CD4-positive, CD25-positive, alpha-beta regulatory T cell (primary cell): ENCODE results near the gene TMEM182. TPM values are rescaled to one million over a fixed set of nuclear protein-coding genes. Genes with fewer than 3 reads are reported as not detected.

Experiments used
- ATAC-seq, 2 donors: fragments of 150-1000 bp; cut with Tn5 transposase; one replicate each; pipeline ENCODE4 v1.10.0; 2021; ENCODE audit warnings: low read depth in 2 of 2, moderate number of reproducible peaks in 2 of 2, moderate library complexity in 1 of 2
- DNase-seq, 3 donors: peaks; one replicate each; pipeline versions ENCODE4 v3.0.0 to v3.0.0-alpha.2; 2012 to 2022; ENCODE audit warnings: mixed read lengths in 1 of 3
- H3K27ac ChIP-seq: one replicate; pipeline ENCODE4 v1.7.0; 2013; ENCODE audit warnings: mild to moderate bottlenecking, low read length; ENCODE audit not compliant: insufficient read depth, poor library complexity, severe bottlenecking
- H3K27me3 ChIP-seq: one replicate; pipeline ENCODE4 v1.7.0; 2013; ENCODE audit warnings: low read length; ENCODE audit not compliant: control insufficient read depth, insufficient read depth
- H3K36me3 ChIP-seq: one replicate; pipeline ENCODE4 v1.7.0; 2013; ENCODE audit warnings: mild to moderate bottlenecking, low read length, moderate library complexity; ENCODE audit not compliant: control insufficient read depth, insufficient read depth
- H3K4me1 ChIP-seq: 2 replicates; pipeline ENCODE4 v1.7.0; 2013; ENCODE audit warnings: mild to moderate bottlenecking, low read length; ENCODE audit not compliant: insufficient read depth, control insufficient read depth, poor library complexity, severe bottlenecking
- H3K4me3 ChIP-seq: one replicate; pipeline ENCODE4 v1.7.0; 2013; ENCODE audit warnings: low read depth, mild to moderate bottlenecking, low read length, moderate library complexity
- H3K9me3 ChIP-seq, 2 experiments: 1 replicate in 1 of 2; 2 replicates in 1 of 2; pipeline ENCODE4 v1.7.0; 2013; ENCODE audit warnings: low read length in 2 of 2, mild to moderate bottlenecking in 1 of 2, moderate library complexity in 1 of 2; ENCODE audit not compliant: control insufficient read depth in 2 of 2
- H3K27ac Mint-ChIP-seq, 3 donors: one replicate each; pipeline ENCODE4 v1.8.0; 2020 to 2022; ENCODE audit warnings: mild to moderate bottlenecking in 3 of 3, mixed read lengths in 3 of 3, moderate library complexity in 2 of 3
- H3K27me3 Mint-ChIP-seq: one replicate; pipeline ENCODE4 v1.8.0; 2022; ENCODE audit warnings: mild to moderate bottlenecking, mixed read lengths
- H3K36me3 Mint-ChIP-seq: one replicate; pipeline ENCODE4 v1.8.0; 2020; ENCODE audit warnings: mixed read lengths
- H3K4me1 Mint-ChIP-seq, 4 donors: one replicate each; pipeline ENCODE4 v1.8.0; 2020 to 2022; ENCODE audit warnings: mixed read lengths in 4 of 4, mild to moderate bottlenecking in 1 of 4
- H3K4me3 Mint-ChIP-seq, 4 donors: one replicate each; pipeline ENCODE4 v1.8.0; 2020 to 2022; ENCODE audit warnings: mild to moderate bottlenecking in 4 of 4, mixed read lengths in 4 of 4, moderate library complexity in 3 of 4
- H3K9me3 Mint-ChIP-seq, 7 donors: one replicate each; pipeline ENCODE4 v1.8.0; 2020 to 2022; ENCODE audit warnings: mixed read lengths in 7 of 7, mild to moderate bottlenecking in 3 of 7, moderate library complexity in 2 of 7
- polyA plus RNA-seq, 4 donors: library from polyadenylated mRNA; unstranded; fragments of 300-500 nt; fragmentation: Illumina TruSeq; gene quantifications; one replicate each; pipeline ENCODE4 v1.2.3, GENCODE V29; 2021
- total RNA-seq: library from RNA; stranded (reverse); gene quantifications from one replicate; pipeline ENCODE4 v1.2.3, GENCODE V29; 2022

The TMEM182 gene
- total and polyA plus RNA-seq, 5 donors from 2014 or later = 3.3 to 6.5 (median 4.4) TPM

- peaks cover 0 to 2% (median 0%) of the 10 kb centered on the region in 7 donors for H3K9me3 Mint-ChIP-seq
- H3K27ac Mint-ChIP-seq = no peak overlapping the region
- ATAC-seq (peak in 1 of 2 donors; percentile 28), DNase-seq (peak in 2 of 3 donors; percentile 31 to 46)
- H3K27me3 Mint-ChIP-seq = no peaks in the 10 kb centered on the region
- H3K4me3 Mint-ChIP-seq = no peak overlapping the region
- no peaks in the 10 kb centered on the region for H3K9me3 ChIP-seq
- no peaks in the 10 kb centered on the region for H3K36me3 ChIP-seq
- no peak overlapping the region for H3K4me3 ChIP-seq
- H3K27ac ChIP-seq = no peak overlapping the region
- no peaks in the 10 kb centered on the region for H3K27me3 ChIP-seq
- no peaks in the 10 kb centered on the region for H3K4me1 ChIP-seq
- H3K36me3 Mint-ChIP-seq = peaks cover 6% of the 10 kb centered on the region
- peaks cover 0 to 5% (median 0%) of the 10 kb centered on the region in 4 donors for H3K4me1 Mint-ChIP-seq
Measured at GRCh38 chr2:102753563-102754159, 8.2 kb upstream of the TMEM182 start.

- ATAC-seq (no peak), DNase-seq (no peak)
- peaks cover 0 to 5% (median 0%) of the 10 kb centered on the region in 4 donors for H3K4me1 Mint-ChIP-seq
- Histone ChIP-seq H3K4me3 (no peak overlapping the region), H3K36me3 (no peaks in the 10 kb centered on the region), H3K27me3 (no peaks in the 10 kb centered on the region), H3K27ac (no peak overlapping the region), H3K9me3 (no peaks in the 10 kb centered on the region), H3K4me1 (no peaks in the 10 kb centered on the region)
- no peak overlapping the region for H3K27ac Mint-ChIP-seq
- H3K36me3 Mint-ChIP-seq = peaks cover 6% of the 10 kb centered on the region
- peaks cover 0 to 2% (median 0%) of the 10 kb centered on the region in 7 donors for H3K9me3 Mint-ChIP-seq
- no peaks in the 10 kb centered on the region for H3K27me3 Mint-ChIP-seq
- H3K4me3 Mint-ChIP-seq = no peak overlapping the region
Measured at GRCh38 chr2:102754456-102755145, 7.2 kb upstream of the TMEM182 start.

- Histone ChIP-seq H3K4me1 (no peaks in the 10 kb centered on the region), H3K36me3 (no peaks in the 10 kb centered on the region), H3K27me3 (no peaks in the 10 kb centered on the region), H3K4me3 (no peak overlapping the region), H3K27ac (no peak overlapping the region), H3K9me3 (no peaks in the 10 kb centered on the region)
- H3K36me3 Mint-ChIP-seq = peaks cover 6% of the 10 kb centered on the region
- ATAC-seq = no peak
- peaks cover 0 to 2% (median 0%) of the 10 kb centered on the region in 7 donors for H3K9me3 Mint-ChIP-seq
- no peak overlapping the region for H3K27ac Mint-ChIP-seq
- H3K4me1 Mint-ChIP-seq = peaks cover 0 to 5% (median 0%) of the 10 kb centered on the region in 4 donors
- H3K4me3 Mint-ChIP-seq = no peak overlapping the region
- no peaks in the 10 kb centered on the region for H3K27me3 Mint-ChIP-seq
- no peak for DNase-seq
Measured at GRCh38 chr2:102755284-102755683, 6.5 kb upstream of the TMEM182 start.

- Histone ChIP-seq H3K4me1 (no peaks in the 10 kb centered on the region), H3K4me3 (no peak overlapping the region), H3K27ac (no peak overlapping the region), H3K9me3 (no peaks in the 10 kb centered on the region), H3K27me3 (no peaks in the 10 kb centered on the region), H3K36me3 (no peaks in the 10 kb centered on the region)
- Mint-ChIP-seq H3K9me3 (peaks cover 0 to 2% (median 0%) of the 10 kb centered on the region in 7 donors), H3K27me3 (no peaks in the 10 kb centered on the region), H3K4me3 (no peak overlapping the region), H3K4me1 (peaks cover 0 to 5% (median 0%) of the 10 kb centered on the region in 4 donors), H3K36me3 (peaks cover 10% of the 10 kb centered on the region), H3K27ac (no peak overlapping the region)
- DNase-seq (no peak), ATAC-seq (no peak)
Measured at GRCh38 chr2:102758439-102758838, 3.4 kb upstream of the TMEM182 start.

GRCh38 chr2:102764083-102764482, 2.3 kb downstream of the TMEM182 start:
- no peaks in the 10 kb centered on the region for H3K27me3 ChIP-seq
- Mint-ChIP-seq H3K36me3 (peaks cover 27% of the 10 kb centered on the region), H3K27ac (no peak overlapping the region), H3K4me1 (peaks cover 0 to 1% (median 0%) of the 10 kb centered on the region in 4 donors), H3K27me3 (no peaks in the 10 kb centered on the region), H3K9me3 (peaks cover 0 to 2% (median 0%) of the 10 kb centered on the region in 7 donors), H3K4me3 (no peak overlapping the region)
- H3K27ac ChIP-seq = no peak overlapping the region
- DNase-seq (peak in 1 of 3 donors; percentile 15), ATAC-seq (no peak)
- H3K9me3 ChIP-seq = no peaks in the 10 kb centered on the region
- no peak overlapping the region for H3K4me3 ChIP-seq
- no peaks in the 10 kb centered on the region for H3K4me1 ChIP-seq
- H3K36me3 ChIP-seq = peaks cover 2% of the 10 kb centered on the region

- no peaks in the 10 kb centered on the region for H3K4me1 ChIP-seq
- no peaks in the 10 kb centered on the region for H3K9me3 ChIP-seq
- Mint-ChIP-seq H3K36me3 (peaks cover 32% of the 10 kb centered on the region), H3K27ac (no peak overlapping the region), H3K4me1 (peaks cover 0 to 2% (median 0%) of the 10 kb centered on the region in 4 donors), H3K27me3 (no peaks in the 10 kb centered on the region), H3K4me3 (no peak overlapping the region), H3K9me3 (peaks cover 0 to 2% (median 0%) of the 10 kb centered on the region in 7 donors)
- no peak overlapping the region for H3K4me3 ChIP-seq
- no peak overlapping the region for H3K27ac ChIP-seq
- DNase-seq (no peak), ATAC-seq (no peak)
- H3K27me3 ChIP-seq = no peaks in the 10 kb centered on the region
- peaks cover 2% of the 10 kb centered on the region for H3K36me3 ChIP-seq
Measured at GRCh38 chr2:102765061-102765460, 3.2 kb downstream of the TMEM182 start.

GRCh38 chr2:102768253-102768652, 6.4 kb downstream of the TMEM182 start:
- H3K27me3 Mint-ChIP-seq = no peaks in the 10 kb centered on the region
- H3K4me1 Mint-ChIP-seq = peaks cover 0 to 2% (median 0%) of the 10 kb centered on the region in 4 donors
- peaks cover 2% of the 10 kb centered on the region for H3K36me3 ChIP-seq
- no peak overlapping the region for H3K4me3 ChIP-seq
- ATAC-seq = no peak
- H3K9me3 Mint-ChIP-seq = peaks cover 0 to 2% (median 0%) of the 10 kb centered on the region in 7 donors
- H3K27ac ChIP-seq = no peak overlapping the region
- H3K36me3 Mint-ChIP-seq = peaks cover 41% of the 10 kb centered on the region
- no peaks in the 10 kb centered on the region for H3K9me3 ChIP-seq
- H3K27ac Mint-ChIP-seq = no peak overlapping the region
- no peaks in the 10 kb centered on the region for H3K4me1 ChIP-seq
- H3K27me3 ChIP-seq = no peaks in the 10 kb centered on the region
- no peak for DNase-seq
- H3K4me3 Mint-ChIP-seq = no peak overlapping the region
